GM06990 (cell line): Measurements from ENCODE around the gene EFCAB8.
"Not testable (repeated sequence)": the region's sequence is repeated elsewhere in the genome, so short reads cannot be mapped to it uniquely, and the experiment has no call there.

ENCODE experiments used
- DNase-seq: peaks from one replicate; pipeline ENCODE4 v3.0.0-alpha.2; 2011; ENCODE audit not compliant: insufficient read length; ENCODE audit errors: extremely low read depth
- H3K27me3 ChIP-seq: replicated peaks from 2 replicates; pipeline ENCODE4 v1.6.0; 2011; ENCODE audit warnings: low read length; ENCODE audit not compliant: control insufficient read depth, insufficient read depth
- H3K36me3 ChIP-seq: 2 replicates; pipeline ENCODE4 v1.5.1; 2011; ENCODE audit warnings: low read length; ENCODE audit not compliant: control insufficient read depth, insufficient read depth
- H3K4me3 ChIP-seq: replicated peaks from 2 replicates; pipeline ENCODE4 v1.5.1; 2011; ENCODE audit warnings: low read depth, mild to moderate bottlenecking, control low read depth, low read length
- TF ChIP-seq, protein P1 (sequence below): IDR thresholded peaks from 2 replicates; pipeline ENCODE4 v1.5.1; 2011; ENCODE audit warnings: low read length, control low read depth, mild to moderate bottlenecking, inconsistent platforms; ENCODE audit not compliant: insufficient read depth, poor library complexity, severe bottlenecking

EFCAB8 gene

GRCh38 chr20:32941155-32941885, 82.6 kb downstream of the EFCAB8 start:
- DNase-seq: no peak
- TF ChIP-seq, protein P1, sequence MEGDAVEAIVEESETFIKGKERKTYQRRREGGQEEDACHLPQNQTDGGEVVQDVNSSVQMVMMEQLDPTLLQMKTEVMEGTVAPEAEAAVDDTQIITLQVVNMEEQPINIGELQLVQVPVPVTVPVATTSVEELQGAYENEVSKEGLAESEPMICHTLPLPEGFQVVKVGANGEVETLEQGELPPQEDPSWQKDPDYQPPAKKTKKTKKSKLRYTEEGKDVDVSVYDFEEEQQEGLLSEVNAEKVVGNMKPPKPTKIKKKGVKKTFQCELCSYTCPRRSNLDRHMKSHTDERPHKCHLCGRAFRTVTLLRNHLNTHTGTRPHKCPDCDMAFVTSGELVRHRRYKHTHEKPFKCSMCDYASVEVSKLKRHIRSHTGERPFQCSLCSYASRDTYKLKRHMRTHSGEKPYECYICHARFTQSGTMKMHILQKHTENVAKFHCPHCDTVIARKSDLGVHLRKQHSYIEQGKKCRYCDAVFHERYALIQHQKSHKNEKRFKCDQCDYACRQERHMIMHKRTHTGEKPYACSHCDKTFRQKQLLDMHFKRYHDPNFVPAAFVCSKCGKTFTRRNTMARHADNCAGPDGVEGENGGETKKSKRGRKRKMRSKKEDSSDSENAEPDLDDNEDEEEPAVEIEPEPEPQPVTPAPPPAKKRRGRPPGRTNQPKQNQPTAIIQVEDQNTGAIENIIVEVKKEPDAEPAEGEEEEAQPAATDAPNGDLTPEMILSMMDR: no peak
- no peak overlapping the region for H3K4me3 ChIP-seq
- no peaks in the 10 kb centered on the region for H3K36me3 ChIP-seq
- no peaks in the 10 kb centered on the region for H3K27me3 ChIP-seq

- H3K4me3 ChIP-seq: no peak overlapping the region
- TF ChIP-seq, protein P1: no peak
- no peaks in the 10 kb centered on the region for H3K27me3 ChIP-seq
- no peak for DNase-seq
- H3K36me3 ChIP-seq: no peaks in the 10 kb centered on the region
Observed at GRCh38 chr20:32943490-32944052, 84.8 kb downstream of the EFCAB8 start.

DNA sequence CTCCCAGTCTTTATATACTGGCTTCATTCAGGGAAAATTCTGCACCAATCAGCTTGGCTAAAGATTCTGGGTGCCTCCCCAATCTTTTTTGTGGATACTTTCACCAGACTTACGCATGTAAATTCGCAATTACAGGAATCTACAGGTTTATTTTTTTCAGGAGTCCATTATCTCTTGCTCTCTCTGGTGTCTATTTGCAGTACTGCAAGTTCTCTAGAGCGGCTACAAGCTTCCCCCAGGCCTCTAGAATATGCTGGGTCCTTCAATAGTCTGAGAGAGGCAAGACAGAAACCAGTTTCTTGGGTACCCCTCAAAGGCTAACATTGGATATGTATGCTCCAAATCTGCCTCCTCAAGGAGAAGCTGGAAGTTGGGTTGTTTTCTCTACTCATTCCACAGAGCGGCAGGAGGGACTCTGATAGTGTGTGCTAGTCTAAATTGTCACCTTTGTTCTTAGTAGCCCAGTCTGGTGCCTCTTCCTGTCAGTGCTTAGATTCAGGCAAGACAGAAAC, 87.0 kb downstream of the EFCAB8 start:
- Histone ChIP-seq H3K4me3 (no peak overlapping the region), H3K36me3 (no peaks in the 10 kb centered on the region), H3K27me3 (no peaks in the 10 kb centered on the region)
- no peak for DNase-seq
- TF ChIP-seq, protein P1: peak; percentile 55

DNA sequence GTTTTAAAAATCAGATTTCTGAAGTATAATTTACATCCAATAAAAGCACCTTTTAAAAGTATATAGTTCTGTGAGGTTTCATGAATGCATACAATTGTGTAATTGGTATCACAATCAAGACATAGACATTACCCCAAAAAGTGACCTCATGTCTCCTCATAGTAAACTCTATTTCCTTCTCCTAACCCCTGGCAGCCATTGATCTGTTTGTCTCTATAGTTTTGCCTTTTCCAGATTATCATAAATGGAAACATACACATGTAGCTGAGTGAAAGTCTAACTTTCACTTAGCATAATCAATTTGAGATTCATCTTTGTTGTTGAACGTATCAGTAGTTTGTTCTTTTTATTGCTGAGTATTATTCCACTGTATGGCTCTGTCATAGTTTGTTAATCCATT, 87.9 kb downstream of the EFCAB8 start:
- no peak for DNase-seq
- H3K27me3 ChIP-seq: no peaks in the 10 kb centered on the region
- no peaks in the 10 kb centered on the region for H3K36me3 ChIP-seq
- no peak overlapping the region for H3K4me3 ChIP-seq
- TF ChIP-seq, protein P1: no peak

DNA sequence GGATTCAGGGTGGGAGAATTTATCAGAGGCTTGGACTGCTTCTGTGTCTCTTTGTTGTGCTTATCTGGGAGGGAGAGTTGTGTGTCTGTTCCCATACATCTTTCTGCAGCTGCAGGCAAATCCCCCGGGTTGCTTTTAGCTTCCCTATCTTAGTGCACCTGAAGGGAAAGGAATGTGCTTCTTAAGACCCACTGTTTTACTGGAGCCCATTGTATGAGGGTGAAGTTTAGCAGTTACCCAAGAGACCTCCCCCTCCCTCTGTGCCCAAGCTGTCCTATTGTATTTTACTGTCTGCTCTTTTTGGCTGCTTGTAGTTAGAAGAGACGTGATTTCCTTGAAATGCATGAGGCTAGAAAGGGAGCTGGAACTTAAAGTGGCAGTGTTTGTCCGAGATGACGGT, 91.8 kb downstream of the EFCAB8 start:
- H3K4me3 ChIP-seq, DNase-seq, H3K27me3 ChIP-seq, H3K36me3 ChIP-seq: not testable (repeated sequence)

GRCh38 chr20:32957459-32957858, 98.7 kb downstream of the EFCAB8 start:
- TF ChIP-seq, protein P1: no peak
- no peak for DNase-seq
- Histone ChIP-seq H3K36me3 (no peaks in the 10 kb centered on the region), H3K4me3 (no peak overlapping the region), H3K27me3 (no peaks in the 10 kb centered on the region)
